ENCODE data around the gene ATP11A. TPM values are rescaled to one million over a fixed set of nuclear protein-coding genes. Genes with fewer than 3 reads are reported as not detected.
A peak's percentile ranks its signal among the peaks of the same experiment; 100 is the strongest.

The ATP11A gene
- total RNA-seq, 1 experiment from 2014 or later, result 80.4 TPM

GRCh38 chr13:112905619-112905989 lies 215.8 kb downstream of the ATP11A start:
- BruUV-seq (replicated peaks), result no TSS peak
- Histone ChIP-seq H3K79me2 (ENCODE audit: insufficient read depth, low read length) (no peaks in the 10 kb centered on the region), H3K36me3 (ENCODE audit: control insufficient read depth in 1 of 2, insufficient read depth in 2 of 2, low read length in 2 of 2) (no peaks in the 10 kb centered on the region), H4K20me1 (ENCODE audit: insufficient read depth) (no peaks in the 10 kb centered on the region), H3K9me3 (ENCODE audit: control insufficient read depth in 1 of 2, insufficient read depth in 1 of 2, low read depth in 1 of 2, low read length in 2 of 2) (no peaks in the 10 kb centered on the region), H3K4me2 (ENCODE audit: low read length) (peak overlapping the region; percentile 12; the same call in 1 of the 2 replicates), H2AFZ (ENCODE audit: low read depth, low read length, poor library complexity, severe bottlenecking) (no peak overlapping the region), H3K4me3 (replicated peaks in 1 of 2; ENCODE audit: low read depth in 1 of 2, low read length in 2 of 2) (no peak overlapping the region), H3K4me1 (ENCODE audit: control insufficient read depth in 1 of 2, insufficient read depth in 2 of 2, low read length in 2 of 2) (peaks cover 5 to 13% of the 10 kb centered on the region in 2 experiments), H3K27me3 (ENCODE audit: insufficient read depth, low read length) (no peaks in the 10 kb centered on the region), H3K9ac (ENCODE audit: low read length) (no peak overlapping the region), H3K27ac (ENCODE audit: low read depth, low read length) (peak overlapping the region; percentile 16; the same call in 1 of the 2 replicates), H3K9me2 (ENCODE audit: insufficient read depth) (no peaks in the 10 kb centered on the region)
- ChIA-PET POLR2A (no interaction called here), RAD21 (ENCODE audit: low non-redundant PET in 1 of 2, low total read pairs in 2 of 2, uncharacterized antibody in 2 of 2, unreplicated experiment in 2 of 2) (no interaction called here), CTCF (no interaction called here)
- no peak for DNase-seq (ENCODE audit: low read depth, low spot score)
- no peak for ATAC-seq
- TF ChIP-seq JUND (IDR thresholded peaks at IDR 0.05), result no peak
- TF ChIP-seq, protein P1, sequence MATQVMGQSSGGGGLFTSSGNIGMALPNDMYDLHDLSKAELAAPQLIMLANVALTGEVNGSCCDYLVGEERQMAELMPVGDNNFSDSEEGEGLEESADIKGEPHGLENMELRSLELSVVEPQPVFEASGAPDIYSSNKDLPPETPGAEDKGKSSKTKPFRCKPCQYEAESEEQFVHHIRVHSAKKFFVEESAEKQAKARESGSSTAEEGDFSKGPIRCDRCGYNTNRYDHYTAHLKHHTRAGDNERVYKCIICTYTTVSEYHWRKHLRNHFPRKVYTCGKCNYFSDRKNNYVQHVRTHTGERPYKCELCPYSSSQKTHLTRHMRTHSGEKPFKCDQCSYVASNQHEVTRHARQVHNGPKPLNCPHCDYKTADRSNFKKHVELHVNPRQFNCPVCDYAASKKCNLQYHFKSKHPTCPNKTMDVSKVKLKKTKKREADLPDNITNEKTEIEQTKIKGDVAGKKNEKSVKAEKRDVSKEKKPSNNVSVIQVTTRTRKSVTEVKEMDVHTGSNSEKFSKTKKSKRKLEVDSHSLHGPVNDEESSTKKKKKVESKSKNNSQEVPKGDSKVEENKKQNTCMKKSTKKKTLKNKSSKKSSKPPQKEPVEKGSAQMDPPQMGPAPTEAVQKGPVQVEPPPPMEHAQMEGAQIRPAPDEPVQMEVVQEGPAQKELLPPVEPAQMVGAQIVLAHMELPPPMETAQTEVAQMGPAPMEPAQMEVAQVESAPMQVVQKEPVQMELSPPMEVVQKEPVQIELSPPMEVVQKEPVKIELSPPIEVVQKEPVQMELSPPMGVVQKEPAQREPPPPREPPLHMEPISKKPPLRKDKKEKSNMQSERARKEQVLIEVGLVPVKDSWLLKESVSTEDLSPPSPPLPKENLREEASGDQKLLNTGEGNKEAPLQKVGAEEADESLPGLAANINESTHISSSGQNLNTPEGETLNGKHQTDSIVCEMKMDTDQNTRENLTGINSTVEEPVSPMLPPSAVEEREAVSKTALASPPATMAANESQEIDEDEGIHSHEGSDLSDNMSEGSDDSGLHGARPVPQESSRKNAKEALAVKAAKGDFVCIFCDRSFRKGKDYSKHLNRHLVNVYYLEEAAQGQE (IDR thresholded peaks at IDR 0.05; ENCODE audit: low read depth), result no peak
- TF ChIP-seq ZFX (IDR thresholded peaks at IDR 0.05), result no peak
- TF ChIP-seq CTCF (IDR thresholded peaks at IDR 0.05 in 2 of 3, conservative IDR thresholded peaks at IDR 0.05 in 1 of 3; ENCODE audit: borderline replicate concordance in 1 of 3, insufficient read depth in 1 of 3, low read depth in 2 of 3, low read length in 2 of 3), result no peak
- TF ChIP-seq FOSL1 (IDR thresholded peaks at IDR 0.05; ENCODE audit: low read depth), result no peak
- no peak for TF ChIP-seq CBX3 (IDR thresholded peaks at IDR 0.05; ENCODE audit: low read depth)
- no peak for TF ChIP-seq SIN3A (IDR thresholded peaks at IDR 0.05; ENCODE audit: low read depth)
- TF ChIP-seq ATF3 (IDR thresholded peaks at IDR 0.05), result no peak
- TF ChIP-seq SRF (IDR thresholded peaks at IDR 0.05; ENCODE audit: low read depth), result no peak
- TF ChIP-seq EZH2phosphoT487 (IDR thresholded peaks at IDR 0.05; ENCODE audit: borderline replicate concordance), result no peak
- no peak for TF ChIP-seq SP1 (IDR thresholded peaks at IDR 0.05; ENCODE audit: low read depth)
- no peak for TF ChIP-seq RAD21 (IDR thresholded peaks at IDR 0.05; ENCODE audit: low read depth)
- no peak for TF ChIP-seq ZNF274 (IDR thresholded peaks at IDR 0.05; ENCODE audit: low read depth, low read length)
- no peak for TF ChIP-seq EZH2 (IDR thresholded peaks at IDR 0.05)
- no peak for TF ChIP-seq YY1 (IDR thresholded peaks at IDR 0.05; ENCODE audit: extremely low read depth, insufficient replicate concordance, low read depth, low read length)
- no peak for TF ChIP-seq ELF1 (IDR thresholded peaks at IDR 0.05; ENCODE audit: borderline replicate concordance, low read depth)
- no peak for TF ChIP-seq POLR2AphosphoS5 (IDR thresholded peaks at IDR 0.05; ENCODE audit: low read depth, low read length)
- TF ChIP-seq ZBTB33 (IDR thresholded peaks at IDR 0.05; ENCODE audit: extremely low read depth, insufficient replicate concordance, low read length), result no peak
- intact Hi-C loops (cut with micrococcal nuclease), result no loop called here

Data from HCT116 (cell line).